ENCODE data around the gene SECISBP2. TPM values are rescaled to one million over a fixed set of nuclear protein-coding genes. Genes with fewer than 3 reads are reported as not detected.
A peak's percentile ranks its signal among the peaks of the same experiment; 100 is the strongest.

SECISBP2 gene
- total RNA-seq, 1 donor, result 30.8 TPM

- Histone ChIP-seq H3K4me2 (ENCODE audit: insufficient read depth, low read length) (no peak overlapping the region), H2AFZ (ENCODE audit: low read length) (no peak overlapping the region), H3K4me3 (ENCODE audit: insufficient read depth, low read length) (no peak overlapping the region), H3K36me3 (ENCODE audit: insufficient read depth, low read length) (no peaks in the 10 kb centered on the region), H4K20me1 (ENCODE audit: insufficient read depth, low read length) (no peaks in the 10 kb centered on the region), H3K27me3 (ENCODE audit: insufficient read depth, low read length) (no peaks in the 10 kb centered on the region), H3K9me3 (ENCODE audit: low read depth, low read length) (no peaks in the 10 kb centered on the region), H3K4me1 (ENCODE audit: insufficient read depth, low read length) (no peaks in the 10 kb centered on the region), H3K27ac (ENCODE audit: low read depth, low read length) (no peak overlapping the region), H3K79me2 (ENCODE audit: insufficient read depth, low read length) (no peaks in the 10 kb centered on the region)
- DNase-seq (ENCODE audit: insufficient read length, low spot score, missing footprints), result peak; percentile 67
- TF ChIP-seq, protein P1, sequence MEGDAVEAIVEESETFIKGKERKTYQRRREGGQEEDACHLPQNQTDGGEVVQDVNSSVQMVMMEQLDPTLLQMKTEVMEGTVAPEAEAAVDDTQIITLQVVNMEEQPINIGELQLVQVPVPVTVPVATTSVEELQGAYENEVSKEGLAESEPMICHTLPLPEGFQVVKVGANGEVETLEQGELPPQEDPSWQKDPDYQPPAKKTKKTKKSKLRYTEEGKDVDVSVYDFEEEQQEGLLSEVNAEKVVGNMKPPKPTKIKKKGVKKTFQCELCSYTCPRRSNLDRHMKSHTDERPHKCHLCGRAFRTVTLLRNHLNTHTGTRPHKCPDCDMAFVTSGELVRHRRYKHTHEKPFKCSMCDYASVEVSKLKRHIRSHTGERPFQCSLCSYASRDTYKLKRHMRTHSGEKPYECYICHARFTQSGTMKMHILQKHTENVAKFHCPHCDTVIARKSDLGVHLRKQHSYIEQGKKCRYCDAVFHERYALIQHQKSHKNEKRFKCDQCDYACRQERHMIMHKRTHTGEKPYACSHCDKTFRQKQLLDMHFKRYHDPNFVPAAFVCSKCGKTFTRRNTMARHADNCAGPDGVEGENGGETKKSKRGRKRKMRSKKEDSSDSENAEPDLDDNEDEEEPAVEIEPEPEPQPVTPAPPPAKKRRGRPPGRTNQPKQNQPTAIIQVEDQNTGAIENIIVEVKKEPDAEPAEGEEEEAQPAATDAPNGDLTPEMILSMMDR (IDR thresholded peaks at IDR 0.05; ENCODE audit: extremely low read depth, low read depth, low read length), result no peak
Measured at GRCh38 chr9:89395931-89396710, 77.8 kb downstream of the SECISBP2 start.

- Histone ChIP-seq H2AFZ (ENCODE audit: low read length) (no peak overlapping the region), H4K20me1 (ENCODE audit: insufficient read depth, low read length) (no peaks in the 10 kb centered on the region), H3K36me3 (ENCODE audit: insufficient read depth, low read length) (no peaks in the 10 kb centered on the region), H3K4me1 (ENCODE audit: insufficient read depth, low read length) (no peaks in the 10 kb centered on the region), H3K27me3 (ENCODE audit: insufficient read depth, low read length) (no peaks in the 10 kb centered on the region), H3K27ac (ENCODE audit: low read depth, low read length) (no peak overlapping the region), H3K79me2 (ENCODE audit: insufficient read depth, low read length) (no peaks in the 10 kb centered on the region), H3K4me3 (ENCODE audit: insufficient read depth, low read length) (no peak overlapping the region), H3K9me3 (ENCODE audit: low read depth, low read length) (no peaks in the 10 kb centered on the region), H3K4me2 (ENCODE audit: insufficient read depth, low read length) (no peak overlapping the region)
- TF ChIP-seq, protein P1 (IDR thresholded peaks at IDR 0.05; ENCODE audit: extremely low read depth, low read depth, low read length), result no peak
- no peak for DNase-seq (ENCODE audit: insufficient read length, low spot score, missing footprints)
Measured at GRCh38 chr9:89397471-89397870, 79.2 kb downstream of the SECISBP2 start.

DNA sequence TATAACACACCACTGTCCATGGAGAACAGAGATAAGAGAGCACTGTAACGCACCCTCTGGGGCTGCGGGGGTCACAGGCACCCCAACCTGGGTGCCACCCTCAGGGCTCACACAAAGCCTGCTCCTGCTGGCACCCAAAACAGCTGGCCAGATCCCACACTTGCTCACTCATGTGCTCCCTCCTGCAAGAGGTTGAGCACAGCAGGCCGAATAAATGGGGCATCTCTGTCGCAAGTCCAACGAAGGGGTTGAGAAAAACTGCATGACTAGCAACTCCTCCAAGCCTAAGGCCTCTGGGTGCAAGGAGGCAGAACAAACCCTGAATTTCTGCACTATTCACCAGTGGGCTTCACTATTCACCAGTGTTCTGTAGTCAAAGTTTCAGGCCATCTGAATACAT lies 80.3 kb downstream of the SECISBP2 start:
- H3K79me2 ChIP-seq (ENCODE audit: insufficient read depth, low read length), result no peaks in the 10 kb centered on the region
- H3K4me3 ChIP-seq (ENCODE audit: insufficient read depth, low read length), result no peak overlapping the region
- TF ChIP-seq, protein P1 (IDR thresholded peaks at IDR 0.05; ENCODE audit: extremely low read depth, low read depth, low read length), result no peak
- no peak overlapping the region for H3K4me2 ChIP-seq (ENCODE audit: insufficient read depth, low read length)
- no peak overlapping the region for H2AFZ ChIP-seq (ENCODE audit: low read length)
- H4K20me1 ChIP-seq (ENCODE audit: insufficient read depth, low read length), result no peaks in the 10 kb centered on the region
- no peaks in the 10 kb centered on the region for H3K36me3 ChIP-seq (ENCODE audit: insufficient read depth, low read length)
- H3K9me3 ChIP-seq (ENCODE audit: low read depth, low read length), result no peaks in the 10 kb centered on the region
- H3K27ac ChIP-seq (ENCODE audit: low read depth, low read length), result no peak overlapping the region
- no peak for DNase-seq (ENCODE audit: insufficient read length, low spot score, missing footprints)
- H3K4me1 ChIP-seq (ENCODE audit: insufficient read depth, low read length), result no peaks in the 10 kb centered on the region
- no peaks in the 10 kb centered on the region for H3K27me3 ChIP-seq (ENCODE audit: insufficient read depth, low read length)

DNA sequence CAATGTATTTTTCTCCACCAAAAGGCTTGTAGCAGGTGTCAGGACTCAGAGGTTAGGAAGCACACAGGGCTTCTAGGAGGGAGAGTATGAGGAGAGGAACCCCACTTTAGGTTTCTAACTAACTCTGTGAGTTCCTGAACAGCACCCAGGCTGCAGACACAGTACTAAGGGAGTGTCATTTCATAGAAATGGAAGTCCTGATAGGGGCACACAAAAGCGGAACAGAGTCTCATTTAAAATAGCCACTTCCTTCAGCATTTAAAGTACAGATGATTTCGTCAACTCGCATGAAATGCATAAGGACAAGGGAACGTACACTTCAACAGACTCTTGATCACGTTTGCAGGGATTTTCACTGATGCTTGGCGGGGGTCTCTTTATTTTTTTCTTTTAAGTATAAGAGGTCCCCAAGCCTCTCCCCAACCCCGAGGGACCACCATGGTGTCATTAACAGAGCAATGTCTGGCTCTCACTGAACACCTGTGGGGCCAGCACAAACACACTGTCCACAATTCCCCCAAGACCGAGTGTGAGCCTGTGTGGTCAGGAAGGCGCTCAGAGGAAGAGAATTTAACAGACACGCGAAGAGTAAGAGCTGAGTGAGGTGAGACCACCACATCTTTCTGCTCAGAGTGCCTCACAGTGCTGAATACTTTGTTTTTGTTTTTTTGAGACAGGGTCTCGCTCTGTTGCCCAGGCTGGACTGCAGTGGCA lies 82.3 kb downstream of the SECISBP2 start:
- H3K27ac ChIP-seq (ENCODE audit: low read depth, low read length), result no peak overlapping the region
- H3K27me3 ChIP-seq (ENCODE audit: insufficient read depth, low read length), result no peaks in the 10 kb centered on the region
- no peak overlapping the region for H2AFZ ChIP-seq (ENCODE audit: low read length)
- no peaks in the 10 kb centered on the region for H3K36me3 ChIP-seq (ENCODE audit: insufficient read depth, low read length)
- H3K4me2 ChIP-seq (ENCODE audit: insufficient read depth, low read length), result no peak overlapping the region
- TF ChIP-seq, protein P1 (IDR thresholded peaks at IDR 0.05; ENCODE audit: extremely low read depth, low read depth, low read length), result no peak
- H4K20me1 ChIP-seq (ENCODE audit: insufficient read depth, low read length), result no peaks in the 10 kb centered on the region
- H3K9me3 ChIP-seq (ENCODE audit: low read depth, low read length), result no peaks in the 10 kb centered on the region
- H3K4me1 ChIP-seq (ENCODE audit: insufficient read depth, low read length), result no peaks in the 10 kb centered on the region
- no peaks in the 10 kb centered on the region for H3K79me2 ChIP-seq (ENCODE audit: insufficient read depth, low read length)
- DNase-seq (ENCODE audit: insufficient read length, low spot score, missing footprints), result no peak
- H3K4me3 ChIP-seq (ENCODE audit: insufficient read depth, low read length), result no peak overlapping the region
